ENCODE data around the gene RPS3A. TPM values are rescaled to one million over a fixed set of nuclear protein-coding genes. Genes with fewer than 3 reads are reported as not detected.

RPS3A gene
- total RNA-seq, result 1,000 to 10,000 TPM; 3,268 to 3,938 (median 3,553) TPM

- TF ChIP-seq, protein P1, sequence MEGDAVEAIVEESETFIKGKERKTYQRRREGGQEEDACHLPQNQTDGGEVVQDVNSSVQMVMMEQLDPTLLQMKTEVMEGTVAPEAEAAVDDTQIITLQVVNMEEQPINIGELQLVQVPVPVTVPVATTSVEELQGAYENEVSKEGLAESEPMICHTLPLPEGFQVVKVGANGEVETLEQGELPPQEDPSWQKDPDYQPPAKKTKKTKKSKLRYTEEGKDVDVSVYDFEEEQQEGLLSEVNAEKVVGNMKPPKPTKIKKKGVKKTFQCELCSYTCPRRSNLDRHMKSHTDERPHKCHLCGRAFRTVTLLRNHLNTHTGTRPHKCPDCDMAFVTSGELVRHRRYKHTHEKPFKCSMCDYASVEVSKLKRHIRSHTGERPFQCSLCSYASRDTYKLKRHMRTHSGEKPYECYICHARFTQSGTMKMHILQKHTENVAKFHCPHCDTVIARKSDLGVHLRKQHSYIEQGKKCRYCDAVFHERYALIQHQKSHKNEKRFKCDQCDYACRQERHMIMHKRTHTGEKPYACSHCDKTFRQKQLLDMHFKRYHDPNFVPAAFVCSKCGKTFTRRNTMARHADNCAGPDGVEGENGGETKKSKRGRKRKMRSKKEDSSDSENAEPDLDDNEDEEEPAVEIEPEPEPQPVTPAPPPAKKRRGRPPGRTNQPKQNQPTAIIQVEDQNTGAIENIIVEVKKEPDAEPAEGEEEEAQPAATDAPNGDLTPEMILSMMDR (IDR thresholded peaks at IDR 0.05; ENCODE audit: low read depth), result no peak
Observed at GRCh38 chr4:151099229-151099975, at the start of gene RPS3A. Gene RPS3A, plus strand, starts transcription at chr4:151099628. Its CDS starts 25 bp downstream, at chr4:151099653.

DNA sequence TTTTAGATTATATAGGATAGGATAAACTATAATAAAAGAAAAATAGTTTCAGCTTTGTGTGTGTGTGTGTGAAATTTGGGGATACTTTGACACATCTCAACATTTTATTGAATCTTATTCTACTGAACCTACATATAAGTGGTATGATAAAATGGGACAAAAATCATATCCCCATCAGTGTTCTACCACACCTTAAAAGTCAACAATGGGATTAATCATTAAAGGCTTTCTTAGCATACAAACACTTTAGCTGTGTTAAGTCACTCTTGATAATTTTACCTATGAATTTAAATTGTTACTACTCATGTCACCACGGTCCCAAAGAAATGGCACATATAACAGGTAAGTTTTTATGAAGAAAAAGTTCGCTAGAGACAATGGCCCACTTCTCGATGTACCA lies 46.6 kb upstream of the RPS3A start:
- TF ChIP-seq, protein P1 (IDR thresholded peaks at IDR 0.05; ENCODE audit: low read depth), result no peak

DNA sequence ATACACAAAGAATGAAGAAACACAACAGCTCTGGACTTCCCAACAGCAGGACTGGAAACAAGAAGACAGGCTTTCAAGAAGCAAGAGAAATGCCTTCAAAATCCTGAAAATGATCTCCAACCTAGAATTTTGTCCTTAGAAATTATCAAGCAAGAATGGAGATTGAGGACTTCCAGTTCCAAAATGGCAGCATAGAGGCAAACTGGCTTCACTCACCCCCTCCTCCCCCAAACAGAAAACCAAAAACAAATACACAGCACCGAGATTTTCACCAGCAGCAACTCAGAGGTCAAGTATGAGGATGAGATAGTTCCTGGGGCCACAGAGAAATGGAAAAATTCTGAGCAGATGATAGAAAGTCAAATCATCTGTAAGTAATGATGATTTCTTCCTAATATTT lies 43.9 kb upstream of the RPS3A start:
- TF ChIP-seq, protein P1 (IDR thresholded peaks at IDR 0.05; ENCODE audit: low read depth), result no peak

GRCh38 chr4:151067316-151067970 lies 32.0 kb upstream of the RPS3A start:
- TF ChIP-seq, protein P1 (IDR thresholded peaks at IDR 0.05; ENCODE audit: low read depth), result no peak

DNA sequence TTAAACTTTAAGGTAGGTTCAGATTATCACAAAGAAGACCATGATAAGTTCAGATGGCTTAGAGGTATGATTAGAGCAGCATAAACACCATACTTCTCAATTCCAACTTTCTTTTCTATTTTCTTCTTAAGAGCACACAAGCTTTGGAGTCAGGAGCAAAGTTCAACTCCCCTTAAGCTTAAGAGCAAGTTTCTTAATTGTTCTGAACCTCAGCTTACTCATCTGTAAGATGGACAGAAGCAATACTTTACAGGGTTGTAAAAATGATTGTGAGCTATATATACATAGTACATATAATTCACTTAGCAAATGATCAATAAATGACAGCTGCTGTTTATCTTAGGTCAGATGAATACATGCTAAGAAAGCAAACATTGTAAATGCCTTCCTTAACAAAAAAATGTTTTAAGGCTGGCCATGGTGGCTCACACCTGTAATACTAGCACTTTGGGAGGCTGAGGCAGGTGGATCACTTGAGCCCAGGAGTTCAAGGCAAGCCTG lies 25.0 kb upstream of the RPS3A start:
- TF ChIP-seq, protein P1 (IDR thresholded peaks at IDR 0.05; ENCODE audit: low read depth), result no peak

GRCh38 chr4:151087467-151087866 lies 12.0 kb upstream of the RPS3A start:
- TF ChIP-seq, protein P1 (IDR thresholded peaks at IDR 0.05; ENCODE audit: low read depth), result no peak

- TF ChIP-seq, protein P1 (IDR thresholded peaks at IDR 0.05; ENCODE audit: low read depth), result no peak
Observed at GRCh38 chr4:151091047-151091446, 8.4 kb upstream of the RPS3A start.

Measured in subcutaneous adipose tissue (tissue), 4 donors.